ENCODE results near the gene GPR176.

The GPR176 gene

GRCh38 chr15:39869254-39869653 lies 50.8 kb downstream of the GPR176 start:
- Histone ChIP-seq H3K27me3 (ENCODE audit: control insufficient read depth in 5 of 5, insufficient read depth in 4 of 5, low read length in 5 of 5) (no peaks in the 10 kb centered on the region), H3K36me3 (ENCODE audit: control insufficient read depth in 5 of 5, insufficient read depth in 5 of 5, low read length in 5 of 5) (no peaks in the 10 kb centered on the region), H3K4me3 (ENCODE audit: low read depth in 1 of 5, low read length in 5 of 5) (no peak overlapping the region), H3K4me1 (ENCODE audit: control insufficient read depth in 5 of 5, insufficient read depth in 5 of 5, low read length in 5 of 5) (peaks cover 0 to 6% (median 0%) of the 10 kb centered on the region in 5 donors), H3K27ac (ENCODE audit: low read depth, low read length) (no peak overlapping the region), H3K9me3 (ENCODE audit: control insufficient read depth in 5 of 5, low read length in 5 of 5) (no peaks in the 10 kb centered on the region), H3K9ac (ENCODE audit: low read length in 5 of 5) (no peak overlapping the region)

- Histone ChIP-seq H3K4me3 (ENCODE audit: low read depth in 1 of 5, low read length in 5 of 5) (no peak overlapping the region), H3K9me3 (ENCODE audit: control insufficient read depth in 5 of 5, low read length in 5 of 5) (no peaks in the 10 kb centered on the region), H3K36me3 (ENCODE audit: control insufficient read depth in 5 of 5, insufficient read depth in 5 of 5, low read length in 5 of 5) (no peaks in the 10 kb centered on the region), H3K9ac (ENCODE audit: low read length in 5 of 5) (no peak overlapping the region), H3K4me1 (ENCODE audit: control insufficient read depth in 5 of 5, insufficient read depth in 5 of 5, low read length in 5 of 5) (peaks cover 0 to 6% (median 0%) of the 10 kb centered on the region in 5 donors), H3K27me3 (ENCODE audit: control insufficient read depth in 5 of 5, insufficient read depth in 4 of 5, low read length in 5 of 5) (no peaks in the 10 kb centered on the region), H3K27ac (ENCODE audit: low read depth, low read length) (no peak overlapping the region)
Measured at GRCh38 chr15:39868396-39868795, 51.7 kb downstream of the GPR176 start.

DNA sequence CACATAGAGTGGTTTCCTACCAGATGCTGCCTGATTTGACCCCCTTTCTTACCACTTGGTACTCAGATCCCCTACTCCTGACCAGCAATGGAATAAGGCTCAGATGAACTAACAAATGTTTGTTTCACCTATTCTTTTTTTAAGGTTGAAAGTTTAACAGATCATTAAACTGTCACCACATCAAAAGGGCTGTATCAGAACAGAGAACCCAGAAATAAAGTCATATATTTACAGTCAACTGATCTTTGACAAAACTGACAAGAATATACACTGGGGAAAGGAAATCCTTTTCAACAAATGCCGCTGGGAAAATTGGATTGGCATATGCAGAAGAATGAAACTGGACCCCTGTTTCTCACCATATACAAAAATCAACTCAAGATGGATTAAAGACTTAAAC lies 56.0 kb downstream of the GPR176 start:
- H3K27me3 ChIP-seq (ENCODE audit: control insufficient read depth in 5 of 5, insufficient read depth in 4 of 5, low read length in 5 of 5) = no peaks in the 10 kb centered on the region
- no peak overlapping the region for H3K9ac ChIP-seq (ENCODE audit: low read length in 5 of 5)
- no peak overlapping the region for H3K4me3 ChIP-seq (ENCODE audit: low read depth in 1 of 5, low read length in 5 of 5)
- H3K27ac ChIP-seq (ENCODE audit: low read depth, low read length) = no peak overlapping the region
- no peaks in the 10 kb centered on the region for H3K36me3 ChIP-seq (ENCODE audit: control insufficient read depth in 5 of 5, insufficient read depth in 5 of 5, low read length in 5 of 5)
- peaks cover 0 to 2% (median 0%) of the 10 kb centered on the region in 5 donors for H3K4me1 ChIP-seq (ENCODE audit: control insufficient read depth in 5 of 5, insufficient read depth in 5 of 5, low read length in 5 of 5)
- H3K9me3 ChIP-seq (ENCODE audit: control insufficient read depth in 5 of 5, low read length in 5 of 5) = no peaks in the 10 kb centered on the region

DNA sequence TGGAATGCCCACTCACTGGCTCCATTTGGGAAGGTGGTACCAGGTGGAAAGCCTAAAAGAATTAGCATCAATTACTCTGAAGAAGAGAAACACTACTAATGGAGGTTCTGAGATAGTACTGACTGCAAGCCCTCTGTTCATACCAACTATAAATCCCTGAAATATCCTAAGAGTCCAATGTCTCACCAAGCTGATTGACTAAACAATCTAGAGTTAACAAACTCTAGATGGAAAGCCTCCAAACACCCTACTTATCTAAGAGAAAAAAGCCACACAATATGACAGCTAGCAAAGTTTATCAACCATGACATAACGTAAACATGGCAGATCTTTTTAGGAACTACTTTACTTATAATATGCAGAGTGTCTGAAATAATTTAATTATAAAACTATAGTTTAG lies 59.2 kb downstream of the GPR176 start:
- H3K27ac ChIP-seq (ENCODE audit: low read depth, low read length) = no peak overlapping the region
- H3K36me3 ChIP-seq (ENCODE audit: control insufficient read depth in 5 of 5, insufficient read depth in 5 of 5, low read length in 5 of 5) = no peaks in the 10 kb centered on the region
- peaks cover 0 to 3% (median 0%) of the 10 kb centered on the region in 5 donors for H3K4me1 ChIP-seq (ENCODE audit: control insufficient read depth in 5 of 5, insufficient read depth in 5 of 5, low read length in 5 of 5)
- H3K9me3 ChIP-seq (ENCODE audit: control insufficient read depth in 5 of 5, low read length in 5 of 5) = no peaks in the 10 kb centered on the region
- H3K27me3 ChIP-seq (ENCODE audit: control insufficient read depth in 5 of 5, insufficient read depth in 4 of 5, low read length in 5 of 5) = no peaks in the 10 kb centered on the region
- H3K9ac ChIP-seq (ENCODE audit: low read length in 5 of 5) = no peak overlapping the region
- no peak overlapping the region for H3K4me3 ChIP-seq (ENCODE audit: low read depth in 1 of 5, low read length in 5 of 5)

GRCh38 chr15:39860200-39860599 lies 59.9 kb downstream of the GPR176 start:
- H3K27ac ChIP-seq (ENCODE audit: low read depth, low read length) = no peak overlapping the region
- peaks cover 0 to 8% (median 5%) of the 10 kb centered on the region in 5 donors for H3K4me1 ChIP-seq (ENCODE audit: control insufficient read depth in 5 of 5, insufficient read depth in 5 of 5, low read length in 5 of 5)
- H3K36me3 ChIP-seq (ENCODE audit: control insufficient read depth in 5 of 5, insufficient read depth in 5 of 5, low read length in 5 of 5) = no peaks in the 10 kb centered on the region
- no peak overlapping the region for H3K9ac ChIP-seq (ENCODE audit: low read length in 5 of 5)
- H3K9me3 ChIP-seq (ENCODE audit: control insufficient read depth in 5 of 5, low read length in 5 of 5) = no peaks in the 10 kb centered on the region
- H3K27me3 ChIP-seq (ENCODE audit: control insufficient read depth in 5 of 5, insufficient read depth in 4 of 5, low read length in 5 of 5) = no peaks in the 10 kb centered on the region
- no peak overlapping the region for H3K4me3 ChIP-seq (ENCODE audit: low read depth in 1 of 5, low read length in 5 of 5)

- Histone ChIP-seq H3K9ac (ENCODE audit: low read length in 5 of 5) (no peak overlapping the region), H3K9me3 (ENCODE audit: control insufficient read depth in 5 of 5, low read length in 5 of 5) (no peaks in the 10 kb centered on the region), H3K4me1 (ENCODE audit: control insufficient read depth in 5 of 5, insufficient read depth in 5 of 5, low read length in 5 of 5) (peaks cover 0 to 10% (median 7%) of the 10 kb centered on the region in 5 donors), H3K4me3 (ENCODE audit: low read depth in 1 of 5, low read length in 5 of 5) (no peak overlapping the region), H3K36me3 (ENCODE audit: control insufficient read depth in 5 of 5, insufficient read depth in 5 of 5, low read length in 5 of 5) (no peaks in the 10 kb centered on the region), H3K27me3 (ENCODE audit: control insufficient read depth in 5 of 5, insufficient read depth in 4 of 5, low read length in 5 of 5) (no peaks in the 10 kb centered on the region), H3K27ac (ENCODE audit: low read depth, low read length) (no peak overlapping the region)
Measured at GRCh38 chr15:39859636-39860035, 60.4 kb downstream of the GPR176 start.

DNA sequence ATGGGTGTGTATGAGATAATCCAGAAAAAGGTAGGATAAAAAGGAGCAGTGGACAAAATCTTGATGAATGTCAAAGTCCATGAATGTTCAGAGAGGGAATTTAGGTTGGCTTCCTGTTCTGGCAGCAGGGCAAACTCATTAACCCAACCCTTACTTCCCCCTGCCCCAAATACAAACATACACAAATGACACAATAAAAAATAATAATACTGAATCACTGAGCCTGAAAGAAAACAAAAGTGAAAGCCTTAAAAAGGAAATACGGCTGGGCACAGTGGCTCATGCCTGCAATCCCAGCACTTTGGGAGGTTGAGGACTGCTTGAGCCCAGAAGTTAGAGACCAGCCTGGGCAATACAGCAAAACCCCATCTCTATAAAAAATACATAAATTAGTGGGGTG lies 62.9 kb downstream of the GPR176 start:
- Histone ChIP-seq H3K27ac (ENCODE audit: low read depth, low read length) (no peak overlapping the region), H3K27me3 (ENCODE audit: control insufficient read depth in 5 of 5, insufficient read depth in 4 of 5, low read length in 5 of 5) (no peaks in the 10 kb centered on the region), H3K9me3 (ENCODE audit: control insufficient read depth in 5 of 5, low read length in 5 of 5) (no peaks in the 10 kb centered on the region), H3K4me1 (ENCODE audit: control insufficient read depth in 5 of 5, insufficient read depth in 5 of 5, low read length in 5 of 5) (peaks cover 0 to 27% (median 14%) of the 10 kb centered on the region in 5 donors), H3K4me3 (ENCODE audit: low read depth in 1 of 5, low read length in 5 of 5) (no peak overlapping the region), H3K36me3 (ENCODE audit: control insufficient read depth in 5 of 5, insufficient read depth in 5 of 5, low read length in 5 of 5) (no peaks in the 10 kb centered on the region), H3K9ac (ENCODE audit: low read length in 5 of 5) (no peak overlapping the region)

DNA sequence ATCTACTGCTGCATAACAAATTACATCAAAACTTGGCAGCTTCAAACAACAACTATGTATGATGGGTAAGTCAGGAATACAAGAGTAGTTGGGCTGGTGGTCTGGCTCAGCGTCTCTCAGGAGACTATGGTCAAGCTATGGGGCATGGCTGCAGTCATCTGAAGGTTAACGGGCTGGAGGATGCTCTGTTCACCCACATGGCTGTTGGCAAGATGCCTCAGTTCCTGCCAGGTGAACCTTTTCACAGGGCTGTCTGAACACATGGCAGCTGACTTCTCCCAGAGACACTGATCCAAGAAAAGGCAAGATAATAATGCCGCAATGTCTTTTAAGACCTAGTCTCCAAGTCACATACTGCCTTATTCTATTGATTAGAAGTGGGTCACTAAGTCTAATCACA lies 63.7 kb downstream of the GPR176 start:
- H3K36me3 ChIP-seq (ENCODE audit: control insufficient read depth in 5 of 5, insufficient read depth in 5 of 5, low read length in 5 of 5) = no peaks in the 10 kb centered on the region
- no peak overlapping the region for H3K27ac ChIP-seq (ENCODE audit: low read depth, low read length)
- H3K4me1 ChIP-seq (ENCODE audit: control insufficient read depth in 5 of 5, insufficient read depth in 5 of 5, low read length in 5 of 5) = peaks cover 0 to 34% (median 19%) of the 10 kb centered on the region in 5 donors
- no peaks in the 10 kb centered on the region for H3K9me3 ChIP-seq (ENCODE audit: control insufficient read depth in 5 of 5, low read length in 5 of 5)
- no peak overlapping the region for H3K9ac ChIP-seq (ENCODE audit: low read length in 5 of 5)
- H3K27me3 ChIP-seq (ENCODE audit: control insufficient read depth in 5 of 5, insufficient read depth in 4 of 5, low read length in 5 of 5) = no peaks in the 10 kb centered on the region
- no peak overlapping the region for H3K4me3 ChIP-seq (ENCODE audit: low read depth in 1 of 5, low read length in 5 of 5)

DNA sequence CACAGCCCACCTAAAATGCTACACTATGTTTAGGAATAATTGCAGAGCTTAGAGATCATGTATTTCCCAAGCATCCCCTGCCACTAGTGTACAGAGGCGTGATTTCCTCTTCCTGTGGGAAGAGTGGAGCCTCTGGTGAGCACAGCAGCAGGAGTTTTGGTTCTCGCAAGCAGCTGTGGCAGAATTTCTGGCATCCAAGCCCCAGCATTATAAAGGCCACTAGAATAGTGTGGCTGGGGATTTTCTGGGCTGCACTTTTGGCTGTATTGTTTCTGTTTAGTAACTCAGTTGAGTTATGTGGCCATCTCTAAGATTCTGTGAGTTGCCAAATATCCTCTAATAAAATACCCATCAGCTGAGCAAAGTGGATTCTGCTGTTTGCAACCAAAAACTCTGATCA lies 64.7 kb downstream of the GPR176 start:
- H3K27ac ChIP-seq (ENCODE audit: low read depth, low read length) = peak overlapping the region; percentile 14
- no peaks in the 10 kb centered on the region for H3K9me3 ChIP-seq (ENCODE audit: control insufficient read depth in 5 of 5, low read length in 5 of 5)
- H3K4me1 ChIP-seq (ENCODE audit: control insufficient read depth in 5 of 5, insufficient read depth in 5 of 5, low read length in 5 of 5) = peaks cover 0 to 34% (median 19%) of the 10 kb centered on the region in 5 donors
- H3K9ac ChIP-seq (ENCODE audit: low read length in 5 of 5) = peak overlapping the region in 1 of 5 donors; percentile 49
- H3K27me3 ChIP-seq (ENCODE audit: control insufficient read depth in 5 of 5, insufficient read depth in 4 of 5, low read length in 5 of 5) = no peaks in the 10 kb centered on the region
- no peak overlapping the region for H3K4me3 ChIP-seq (ENCODE audit: low read depth in 1 of 5, low read length in 5 of 5)
- no peaks in the 10 kb centered on the region for H3K36me3 ChIP-seq (ENCODE audit: control insufficient read depth in 5 of 5, insufficient read depth in 5 of 5, low read length in 5 of 5)

DNA sequence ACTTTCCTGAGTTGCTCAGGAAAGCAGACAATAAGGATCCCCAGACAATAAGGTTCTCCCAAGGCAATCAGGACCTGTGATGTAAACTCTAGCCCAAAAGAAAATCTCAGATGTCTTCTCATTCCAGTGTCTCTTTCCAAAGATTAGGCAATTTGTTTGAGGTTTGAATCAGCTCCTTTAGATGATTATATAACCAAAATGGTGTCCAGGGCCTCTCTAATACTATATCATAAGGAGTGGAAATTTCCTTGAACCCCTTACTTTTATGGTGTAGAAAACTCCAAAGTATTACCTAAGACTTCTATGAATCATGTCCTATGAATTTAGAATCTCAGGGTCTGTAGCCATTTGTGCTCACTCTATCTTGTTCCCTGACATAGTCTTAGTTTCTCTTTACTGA lies 65.9 kb downstream of the GPR176 start:
- Histone ChIP-seq H3K27me3 (ENCODE audit: control insufficient read depth in 5 of 5, insufficient read depth in 4 of 5, low read length in 5 of 5) (no peaks in the 10 kb centered on the region), H3K9me3 (ENCODE audit: control insufficient read depth in 5 of 5, low read length in 5 of 5) (no peaks in the 10 kb centered on the region), H3K4me3 (ENCODE audit: low read depth in 1 of 5, low read length in 5 of 5) (no peak overlapping the region), H3K4me1 (ENCODE audit: control insufficient read depth in 5 of 5, insufficient read depth in 5 of 5, low read length in 5 of 5) (peaks cover 0 to 32% (median 19%) of the 10 kb centered on the region in 5 donors), H3K36me3 (ENCODE audit: control insufficient read depth in 5 of 5, insufficient read depth in 5 of 5, low read length in 5 of 5) (no peaks in the 10 kb centered on the region), H3K27ac (ENCODE audit: low read depth, low read length) (no peak overlapping the region), H3K9ac (ENCODE audit: low read length in 5 of 5) (no peak overlapping the region)

- H3K9me3 ChIP-seq (ENCODE audit: control insufficient read depth in 5 of 5, low read length in 5 of 5) = no peaks in the 10 kb centered on the region
- H3K4me3 ChIP-seq (ENCODE audit: low read depth in 1 of 5, low read length in 5 of 5) = no peak overlapping the region
- peaks cover 0 to 32% (median 19%) of the 10 kb centered on the region in 5 donors for H3K4me1 ChIP-seq (ENCODE audit: control insufficient read depth in 5 of 5, insufficient read depth in 5 of 5, low read length in 5 of 5)
- no peaks in the 10 kb centered on the region for H3K27me3 ChIP-seq (ENCODE audit: control insufficient read depth in 5 of 5, insufficient read depth in 4 of 5, low read length in 5 of 5)
- H3K36me3 ChIP-seq (ENCODE audit: control insufficient read depth in 5 of 5, insufficient read depth in 5 of 5, low read length in 5 of 5) = no peaks in the 10 kb centered on the region
- H3K9ac ChIP-seq (ENCODE audit: low read length in 5 of 5) = no peak overlapping the region
- no peak overlapping the region for H3K27ac ChIP-seq (ENCODE audit: low read depth, low read length)
Measured at GRCh38 chr15:39852250-39852649, 67.8 kb downstream of the GPR176 start.

All from subcutaneous abdominal adipose tissue (tissue), 5 donors.